ENCODE results near the gene RPLP1.

DNA sequence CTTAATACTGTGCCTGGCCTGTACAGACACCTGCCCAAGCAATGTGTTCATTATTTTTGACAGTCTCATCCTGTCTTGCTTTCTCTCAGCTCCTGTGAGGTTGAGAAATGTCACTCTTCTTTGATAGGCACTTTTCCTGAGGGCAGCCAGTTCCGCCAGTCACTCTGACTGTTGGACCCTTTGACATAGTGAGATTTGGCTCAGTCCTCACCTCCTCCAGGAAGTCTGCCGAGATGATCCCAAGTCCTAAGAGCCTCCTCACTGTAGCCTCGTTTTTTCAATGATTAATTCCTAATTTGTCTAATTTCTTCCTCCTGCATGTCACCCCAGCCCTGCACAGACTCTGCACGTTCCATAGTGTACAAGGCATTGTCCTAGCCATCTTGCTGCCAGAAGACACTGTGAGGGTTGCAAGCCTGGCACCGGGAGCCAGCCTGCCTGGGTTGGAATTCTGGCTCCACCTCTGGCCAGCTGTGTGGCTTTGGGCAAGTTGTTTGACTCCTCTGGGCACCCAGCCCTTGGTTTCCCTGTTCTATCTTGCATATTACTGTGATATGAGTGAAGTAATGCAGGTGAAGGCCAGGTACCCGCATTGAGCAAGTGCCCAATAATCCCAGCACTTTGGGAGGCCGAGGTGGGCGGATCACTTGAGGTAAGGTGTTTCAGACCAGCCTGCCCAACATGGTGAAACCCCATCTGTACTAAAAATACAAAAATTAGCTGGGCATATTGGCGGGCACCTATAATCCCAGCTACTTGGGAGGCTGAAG lies 24.3 kb downstream of the RPLP1 start:
- TF ChIP-seq, protein P1, sequence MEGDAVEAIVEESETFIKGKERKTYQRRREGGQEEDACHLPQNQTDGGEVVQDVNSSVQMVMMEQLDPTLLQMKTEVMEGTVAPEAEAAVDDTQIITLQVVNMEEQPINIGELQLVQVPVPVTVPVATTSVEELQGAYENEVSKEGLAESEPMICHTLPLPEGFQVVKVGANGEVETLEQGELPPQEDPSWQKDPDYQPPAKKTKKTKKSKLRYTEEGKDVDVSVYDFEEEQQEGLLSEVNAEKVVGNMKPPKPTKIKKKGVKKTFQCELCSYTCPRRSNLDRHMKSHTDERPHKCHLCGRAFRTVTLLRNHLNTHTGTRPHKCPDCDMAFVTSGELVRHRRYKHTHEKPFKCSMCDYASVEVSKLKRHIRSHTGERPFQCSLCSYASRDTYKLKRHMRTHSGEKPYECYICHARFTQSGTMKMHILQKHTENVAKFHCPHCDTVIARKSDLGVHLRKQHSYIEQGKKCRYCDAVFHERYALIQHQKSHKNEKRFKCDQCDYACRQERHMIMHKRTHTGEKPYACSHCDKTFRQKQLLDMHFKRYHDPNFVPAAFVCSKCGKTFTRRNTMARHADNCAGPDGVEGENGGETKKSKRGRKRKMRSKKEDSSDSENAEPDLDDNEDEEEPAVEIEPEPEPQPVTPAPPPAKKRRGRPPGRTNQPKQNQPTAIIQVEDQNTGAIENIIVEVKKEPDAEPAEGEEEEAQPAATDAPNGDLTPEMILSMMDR (IDR thresholded peaks at IDR 0.05) = no peak
- TF ChIP-seq POLR2A (IDR thresholded peaks at IDR 0.05) = no peak

Measured in lower leg skin (tissue), 3 donors.